CD4-positive, alpha-beta T cell (primary cell): ENCODE data around the gene B4GALT1. TPM values are rescaled to one million over a fixed set of nuclear protein-coding genes. Genes with fewer than 3 reads are reported as not detected.

ENCODE experiments used
- ATAC-seq: fragments of 200-7000 bp; cut with Tn5 transposase; one replicate; pipeline ENCODE4 v1.10.0; 2022; ENCODE audit warnings: mild to moderate bottlenecking; ENCODE audit not compliant: poor library complexity
- CTCF ChIA-PET: fragments of 350-600 bp; sonication (Branson Sonifier 250); formaldehyde crosslinking; loops from one replicate; lab custom pipeline; 2021; ENCODE audit warnings: antibody characterized with exemption, inconsistent platforms; lab: Charles Lee
- POLR2A ChIA-PET: fragments of 350-600 bp; sonication (Branson Sonifier 250); formaldehyde crosslinking; loops from one replicate; lab custom pipeline; 2021; ENCODE audit warnings: antibody characterized with exemption, inconsistent platforms; lab: Charles Lee
- DNase-seq, 14 experiments: peaks; one replicate each; pipeline ENCODE4 v3.0.0-alpha.2; 2013 to 2020; ENCODE audit warnings: mixed read lengths in 2 of 14
- H3K27ac ChIP-seq, 2 donors: one replicate each; pipeline versions ENCODE4 v1.5.1 to v1.7.0; 2013; ENCODE audit warnings: low read length in 2 of 2, low read depth in 1 of 2, mild to moderate bottlenecking in 1 of 2
- H3K27me3 ChIP-seq, 2 experiments: 1 replicate in 1 of 2; 2 replicates in 1 of 2; pipeline versions ENCODE4 v1.6.1 to v1.7.0; 2013; ENCODE audit warnings: low read length in 2 of 2, control low read depth in 1 of 2, mild to moderate bottlenecking in 1 of 2, moderate library complexity in 1 of 2; ENCODE audit not compliant: insufficient read depth in 2 of 2, control insufficient read depth in 1 of 2
- H3K36me3 ChIP-seq: one replicate; pipeline ENCODE4 v1.6.1; 2013; ENCODE audit warnings: low read length, control low read depth; ENCODE audit not compliant: insufficient read depth
- H3K4me1 ChIP-seq: one replicate; pipeline ENCODE4 v1.6.1; 2013; ENCODE audit warnings: low read length, control low read depth; ENCODE audit not compliant: insufficient read depth
- H3K4me3 ChIP-seq: one replicate; pipeline ENCODE4 v1.5.1; 2013; ENCODE audit warnings: mild to moderate bottlenecking, low read length, moderate library complexity
- H3K9me3 ChIP-seq, 2 experiments: 1 replicate in 1 of 2; 2 replicates in 1 of 2; pipeline versions ENCODE4 v1.6.1 to v1.7.0; 2013; ENCODE audit warnings: low read length in 2 of 2, mild to moderate bottlenecking in 2 of 2, control low read depth in 1 of 2, moderate library complexity in 1 of 2; ENCODE audit not compliant: control insufficient read depth in 1 of 2, insufficient read depth in 1 of 2
- H3K27ac Mint-ChIP-seq: one replicate; pipeline ENCODE4 v1.8.0; 2020; ENCODE audit warnings: mixed read lengths
- H3K27me3 Mint-ChIP-seq: one replicate; pipeline ENCODE4 v1.8.0; 2021; ENCODE audit warnings: mixed read lengths
- H3K36me3 Mint-ChIP-seq: one replicate; pipeline ENCODE4 v1.8.0; 2021; ENCODE audit warnings: low read depth, mixed read lengths
- H3K4me1 Mint-ChIP-seq: one replicate; pipeline ENCODE4 v1.8.0; 2021; ENCODE audit warnings: low read depth, mixed read lengths
- H3K4me3 Mint-ChIP-seq: one replicate; pipeline ENCODE4 v1.8.0; 2020; ENCODE audit warnings: mild to moderate bottlenecking, mixed read lengths
- H3K9me3 Mint-ChIP-seq: one replicate; pipeline ENCODE4 v1.8.0; 2020; ENCODE audit warnings: mixed read lengths
- CTCF ChIP-seq: fragments of 200-600 bp; IDR thresholded peaks from one replicate; pipeline ENCODE4 v1.8.0; 2022; ENCODE audit warnings: antibody characterized with exemption, mild to moderate bottlenecking
- intact Hi-C, 2 experiments: fragments of 100-400 bp; cut with DNase I in 1 of 2; cut with micrococcal nuclease in 1 of 2; formaldehyde crosslinking; loops; one replicate each; pipeline versions ENCODE4 v1.15.1 to v1.9.0; 2023 to 2025; cut with DNase I, micrococcal nuclease
- total RNA-seq, 174 experiments: library from RNA in 2 of 174; stranded (reverse) in 2 of 174; gene quantifications; one replicate each; pipeline ENCODE4 v1.2.3 and lab custom pipeline; 2021 to 2026

Gene B4GALT1
- total RNA-seq, 2 experiments from 2014 or later, result 74.7 to 77.0 TPM

GRCh38 chr9:33154371-33154770 lies 12.8 kb downstream of the B4GALT1 start:
- no peaks in the 10 kb centered on the region for H3K27me3 ChIP-seq
- H3K4me1 Mint-ChIP-seq, result peaks cover 76% of the 10 kb centered on the region
- ChIA-PET POLR2A (interaction anchor here (1.0 to 1.3 kb wide), 2 partner anchors 10 to 13 kb away, joined by 3 read pairs; partner anchors contain the start of gene B4GALT1), CTCF (no interaction called here)
- intact Hi-C loops, result no loop called here
- no peak for ATAC-seq
- H3K4me1 ChIP-seq, result peaks cover 73% of the 10 kb centered on the region
- no peak overlapping the region for H3K27ac ChIP-seq
- no peaks in the 10 kb centered on the region for H3K27me3 Mint-ChIP-seq
- H3K4me3 ChIP-seq, result no peak overlapping the region
- no peaks in the 10 kb centered on the region for H3K9me3 ChIP-seq
- H3K4me3 Mint-ChIP-seq, result no peak overlapping the region
- no peak for TF ChIP-seq CTCF
- DNase-seq, result no peak
- H3K36me3 ChIP-seq, result no peaks in the 10 kb centered on the region
- peak overlapping the region; percentile 87 for H3K27ac Mint-ChIP-seq
- H3K36me3 Mint-ChIP-seq, result no peaks in the 10 kb centered on the region
- H3K9me3 Mint-ChIP-seq, result peaks cover 5% of the 10 kb centered on the region

GRCh38 chr9:33153666-33154065 lies 13.5 kb downstream of the B4GALT1 start:
- H3K27me3 ChIP-seq, result no peaks in the 10 kb centered on the region
- Mint-ChIP-seq H3K4me3 (peak overlapping the region; percentile 43), H3K27me3 (no peaks in the 10 kb centered on the region), H3K36me3 (no peaks in the 10 kb centered on the region), H3K27ac (peak overlapping the region; percentile 87), H3K9me3 (peaks cover 5% of the 10 kb centered on the region), H3K4me1 (peaks cover 73% of the 10 kb centered on the region)
- no peak for ATAC-seq
- ChIA-PET CTCF (no interaction called here), POLR2A (no interaction called here)
- TF ChIP-seq CTCF, result no peak
- peak overlapping the region; percentile 15 for H3K4me3 ChIP-seq
- no peak for DNase-seq
- intact Hi-C loops, result no loop called here
- H3K27ac ChIP-seq, result peak overlapping the region in 1 of 2 donors; percentile 67
- peaks cover 69% of the 10 kb centered on the region for H3K4me1 ChIP-seq
- no peaks in the 10 kb centered on the region for H3K36me3 ChIP-seq
- H3K9me3 ChIP-seq, result no peaks in the 10 kb centered on the region

GRCh38 chr9:33153001-33153400 lies 14.1 kb downstream of the B4GALT1 start:
- TF ChIP-seq CTCF, result no peak
- Mint-ChIP-seq H3K36me3 (no peaks in the 10 kb centered on the region), H3K9me3 (peaks cover 5% of the 10 kb centered on the region), H3K27ac (peak overlapping the region; percentile 87), H3K27me3 (no peaks in the 10 kb centered on the region), H3K4me1 (peaks cover 73% of the 10 kb centered on the region), H3K4me3 (peak overlapping the region; percentile 60)
- ChIA-PET CTCF (no interaction called here), POLR2A (interaction anchor here (1.2 kb wide), 1 partner anchor 10 kb away, joined by 3 read pairs; no protein-coding TSS in a partner anchor)
- Histone ChIP-seq H3K36me3 (no peaks in the 10 kb centered on the region), H3K27me3 (no peaks in the 10 kb centered on the region), H3K27ac (peak overlapping the region in 1 of 2 donors; percentile 67), H3K4me1 (peaks cover 67% of the 10 kb centered on the region), H3K9me3 (no peaks in the 10 kb centered on the region), H3K4me3 (no peak overlapping the region)
- intact Hi-C loops, result no loop called here
- DNase-seq (no peak), ATAC-seq (no peak)
